HCT116 (cell line): Measurements from ENCODE around the gene PDE6B. TPM values are rescaled to one million over a fixed set of nuclear protein-coding genes. Genes with fewer than 3 reads are reported as not detected.

Experiments
- ATAC-seq: fragments of 200-7000 bp; cut with Tn5 transposase; 2 replicates; pipeline ENCODE4 v1.9.1; 2020; ENCODE audit warnings: mild to moderate bottlenecking, moderate library complexity
- BruUV-seq: library from RNA; stranded (reverse); fragments of 400-500 nt; replicated peaks from 2 replicates; lab custom pipeline; 2021; lab: Mats Ljungman, UMichigan
- CTCF ChIA-PET: fragments of 300-600 bp; sonication (Branson Sonifier 250); formaldehyde crosslinking; loops from one replicate; lab custom pipeline; 2021; ENCODE audit warnings: antibody characterized with exemption; lab: Charles Lee
- POLR2A ChIA-PET: fragments of 300-600, 350-600 bp; sonication (Branson Sonifier 250); formaldehyde crosslinking; loops from one replicate; lab custom pipeline; 2021; ENCODE audit warnings: antibody characterized with exemption; lab: Charles Lee
- RAD21 ChIA-PET, 2 experiments: fragments of 300-600 bp; sonication (Branson Sonifier 250); formaldehyde crosslinking; loops; one replicate each; lab custom pipeline; 2023; ENCODE audit warnings: low total read pairs in 2 of 2; ENCODE audit not compliant: uncharacterized antibody in 2 of 2, unreplicated experiment in 2 of 2, low non-redundant PET in 1 of 2; lab: Charles Lee
- DNase-seq: peaks from one replicate; pipeline ENCODE4 v3.0.0-alpha.2; 2010; ENCODE audit warnings: low read depth, low spot score
- H2AFZ ChIP-seq: fragments of 200-600 bp; shearing (Covaris generic), sonication (generic); 2 replicates; pipeline ENCODE4 v1.6.1; 2017; ENCODE audit warnings: low read depth, mixed run types, mixed read lengths, antibody characterized with exemption, low read length; ENCODE audit not compliant: poor library complexity, severe bottlenecking
- H3K27ac ChIP-seq: 2 replicates; pipeline ENCODE4 v1.5.1; 2012; ENCODE audit warnings: low read depth, low read length
- H3K27me3 ChIP-seq: fragments of 200-600 bp; sonication (generic); 2 replicates; pipeline ENCODE4 v1.6.1; 2016; ENCODE audit warnings: mixed run types, low read length, mixed read lengths; ENCODE audit not compliant: insufficient read depth
- H3K36me3 ChIP-seq, 2 experiments: fragments of 200-500 bp in 1 of 2; fragments of 200-600 bp in 1 of 2; sonication (Bioruptor generic) in 1 of 2; sonication (generic) in 1 of 2; 2 replicates each; pipeline versions ENCODE4 v1.5.1 to v1.6.1; 2014 to 2016; ENCODE audit warnings: low read length in 2 of 2, inconsistent platforms in 1 of 2, mixed read lengths in 1 of 2, mixed run types in 1 of 2; ENCODE audit not compliant: insufficient read depth in 2 of 2, control insufficient read depth in 1 of 2
- H3K4me1 ChIP-seq, 2 experiments: fragments of 200-600 bp in 1 of 2; sonication (generic) in 1 of 2; 2 replicates each; pipeline versions ENCODE4 v1.5.1 to v1.6.1; 2012 to 2017; ENCODE audit warnings: low read length in 2 of 2, inconsistent platforms in 1 of 2, mild to moderate bottlenecking in 1 of 2, mixed read lengths in 1 of 2, mixed run types in 1 of 2, moderate library complexity in 1 of 2; ENCODE audit not compliant: insufficient read depth in 2 of 2, control insufficient read depth in 1 of 2
- H3K4me2 ChIP-seq: fragments of 200-600 bp; sonication (generic); 2 replicates; pipeline ENCODE4 v1.6.1; 2017; ENCODE audit warnings: mixed run types, low read length, mixed read lengths
- H3K4me3 ChIP-seq, 2 experiments: fragments of 200-600 bp in 1 of 2; sonication (generic) in 1 of 2; replicated peaks in 1 of 2; 2 replicates each; pipeline ENCODE4 v1.5.1; 2011 to 2016; ENCODE audit warnings: low read length in 2 of 2, control low read depth in 1 of 2, low read depth in 1 of 2, mild to moderate bottlenecking in 1 of 2, mixed read lengths in 1 of 2, mixed run types in 1 of 2
- H3K79me2 ChIP-seq: fragments of 200-600 bp; sonication (generic); 2 replicates; pipeline ENCODE4 v1.6.1; 2017; ENCODE audit warnings: mild to moderate bottlenecking, mixed run types, low read length, moderate library complexity, mixed read lengths; ENCODE audit not compliant: insufficient read depth
- H3K9ac ChIP-seq: fragments of 200-600 bp; sonication (generic); 2 replicates; pipeline ENCODE4 v1.6.1; 2016; ENCODE audit warnings: low read length, mixed read lengths
- H3K9me2 ChIP-seq: fragments of 200-600 bp; sonication (generic), shearing (Covaris generic); 2 replicates; pipeline ENCODE4 v1.6.1; 2017; ENCODE audit warnings: mixed run types, mild to moderate bottlenecking, moderate library complexity; ENCODE audit not compliant: insufficient read depth
- H3K9me3 ChIP-seq, 2 experiments: fragments of 200-500 bp in 1 of 2; fragments of 200-600 bp in 1 of 2; sonication (Bioruptor generic) in 1 of 2; sonication (generic) in 1 of 2; 2 replicates each; pipeline ENCODE4 v1.6.1; 2014 to 2017; ENCODE audit warnings: low read length in 2 of 2, mixed read lengths in 2 of 2, inconsistent platforms in 1 of 2, low read depth in 1 of 2, mild to moderate bottlenecking in 1 of 2, mixed run types in 1 of 2, moderate library complexity in 1 of 2; ENCODE audit not compliant: control insufficient read depth in 1 of 2, insufficient read depth in 1 of 2
- H4K20me1 ChIP-seq: fragments of 200-600 bp; sonication (generic), shearing (Covaris generic); 2 replicates; pipeline ENCODE4 v1.6.1; 2017; ENCODE audit warnings: mixed run types, mild to moderate bottlenecking, moderate library complexity; ENCODE audit not compliant: insufficient read depth
- CBX3 ChIP-seq: IDR thresholded peaks from 2 replicates; pipeline ENCODE4 v1.6.1; 2012; ENCODE audit warnings: low read depth
- CEBPB ChIP-seq: IDR thresholded peaks from 2 replicates; pipeline ENCODE4 v1.6.1; 2012; ENCODE audit warnings: low read depth
- EGR1 ChIP-seq: IDR thresholded peaks from 2 replicates; pipeline ENCODE4 v1.6.1; 2012; ENCODE audit warnings: low read depth
- FOSL1 ChIP-seq: IDR thresholded peaks from 2 replicates; pipeline ENCODE4 v1.6.1; 2012; ENCODE audit warnings: low read depth
- RAD21 ChIP-seq: IDR thresholded peaks from 2 replicates; pipeline ENCODE4 v1.6.1; 2012; ENCODE audit warnings: low read depth, mild to moderate bottlenecking
- SIN3A ChIP-seq: IDR thresholded peaks from 2 replicates; pipeline ENCODE4 v1.6.1; 2012; ENCODE audit warnings: low read depth
- YY1 ChIP-seq: IDR thresholded peaks from 2 replicates; pipeline ENCODE4 v1.6.1; 2011; ENCODE audit warnings: low read length, low read depth, moderate library complexity, mild to moderate bottlenecking; ENCODE audit not compliant: insufficient replicate concordance; ENCODE audit errors: extremely low read depth
- intact Hi-C: fragments of 100-400 bp; cut with micrococcal nuclease; formaldehyde crosslinking; loops from 2 replicates; pipeline ENCODE4 v1.10.0; 2022
- total RNA-seq: library from RNA; stranded (reverse); gene quantifications from one replicate; pipeline ENCODE4 v1.2.1, GENCODE V29; 2021; ENCODE audit not compliant: unreplicated experiment
- TF ChIP-seq, protein P1 (sequence below): IDR thresholded peaks from 2 replicates; pipeline ENCODE4 v1.6.1; 2012
- TF ChIP-seq, protein P2 (sequence below), 3 experiments: fragments of 200-600 bp in 1 of 3; sonication (generic) in 1 of 3; IDR thresholded peaks in 2 of 3; conservative IDR thresholded peaks in 1 of 3; 2 replicates each; pipeline ENCODE4 v1.5.1; 2012 to 2017; ENCODE audit warnings: low read depth in 2 of 3, low read length in 2 of 3, antibody characterized with exemption in 1 of 3, borderline replicate concordance in 1 of 3, control low read depth in 1 of 3, mild to moderate bottlenecking in 1 of 3, mixed read lengths in 1 of 3, mixed run types in 1 of 3, moderate library complexity in 1 of 3; ENCODE audit not compliant: insufficient read depth in 1 of 3

Gene PDE6B
- total RNA-seq, 1 experiment from 2014 or later: not detected

DNA sequence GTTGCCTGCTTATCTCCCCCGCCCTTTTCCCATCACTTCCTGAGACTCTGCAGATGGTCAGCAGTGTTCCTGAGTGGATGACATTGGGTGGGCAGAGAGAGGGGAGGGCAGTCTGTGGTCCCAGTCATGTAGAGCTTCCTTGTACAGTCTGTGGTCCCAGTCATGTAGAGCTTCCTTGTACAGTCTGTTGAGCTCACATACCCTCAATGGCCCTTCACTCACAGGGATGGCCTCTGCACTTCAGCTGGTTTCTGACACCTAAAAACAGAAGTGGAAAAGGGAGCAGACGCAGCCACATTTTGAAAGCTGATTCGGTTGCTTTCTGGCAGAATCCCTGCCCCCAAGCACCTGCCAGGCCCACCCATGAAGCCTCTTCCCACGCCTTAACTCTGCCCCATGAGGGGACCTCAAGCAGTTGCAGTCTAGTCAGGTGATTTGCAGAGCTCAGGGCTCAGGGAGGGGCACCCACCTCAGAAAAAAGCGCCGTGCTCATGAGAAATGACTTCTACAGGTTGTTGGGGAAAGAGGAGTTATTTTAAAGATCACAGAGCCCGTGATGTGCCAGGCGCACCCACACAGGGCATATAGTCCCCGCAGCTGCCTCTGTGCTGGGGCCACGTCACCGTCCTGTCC is 45.7 kb upstream of the PDE6B start (continued):
- TF ChIP-seq, protein P1, sequence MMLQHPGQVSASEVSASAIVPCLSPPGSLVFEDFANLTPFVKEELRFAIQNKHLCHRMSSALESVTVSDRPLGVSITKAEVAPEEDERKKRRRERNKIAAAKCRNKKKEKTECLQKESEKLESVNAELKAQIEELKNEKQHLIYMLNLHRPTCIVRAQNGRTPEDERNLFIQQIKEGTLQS: no peak
- TF ChIP-seq YY1 (no peak), FOSL1 (no peak), CBX3 (no peak), RAD21 (no peak), SIN3A (no peak), CEBPB (no peak), EGR1 (no peak)
- TF ChIP-seq, protein P2, sequence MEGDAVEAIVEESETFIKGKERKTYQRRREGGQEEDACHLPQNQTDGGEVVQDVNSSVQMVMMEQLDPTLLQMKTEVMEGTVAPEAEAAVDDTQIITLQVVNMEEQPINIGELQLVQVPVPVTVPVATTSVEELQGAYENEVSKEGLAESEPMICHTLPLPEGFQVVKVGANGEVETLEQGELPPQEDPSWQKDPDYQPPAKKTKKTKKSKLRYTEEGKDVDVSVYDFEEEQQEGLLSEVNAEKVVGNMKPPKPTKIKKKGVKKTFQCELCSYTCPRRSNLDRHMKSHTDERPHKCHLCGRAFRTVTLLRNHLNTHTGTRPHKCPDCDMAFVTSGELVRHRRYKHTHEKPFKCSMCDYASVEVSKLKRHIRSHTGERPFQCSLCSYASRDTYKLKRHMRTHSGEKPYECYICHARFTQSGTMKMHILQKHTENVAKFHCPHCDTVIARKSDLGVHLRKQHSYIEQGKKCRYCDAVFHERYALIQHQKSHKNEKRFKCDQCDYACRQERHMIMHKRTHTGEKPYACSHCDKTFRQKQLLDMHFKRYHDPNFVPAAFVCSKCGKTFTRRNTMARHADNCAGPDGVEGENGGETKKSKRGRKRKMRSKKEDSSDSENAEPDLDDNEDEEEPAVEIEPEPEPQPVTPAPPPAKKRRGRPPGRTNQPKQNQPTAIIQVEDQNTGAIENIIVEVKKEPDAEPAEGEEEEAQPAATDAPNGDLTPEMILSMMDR (IDR thresholded peaks at IDR 0.05 in 2 of 3, conservative IDR thresholded peaks at IDR 0.05 in 1 of 3; ENCODE audit: borderline replicate concordance in 1 of 3, insufficient read depth in 1 of 3, low read depth in 2 of 3, low read length in 2 of 3): no peak

- no peaks in the 10 kb centered on the region for H4K20me1 ChIP-seq
- POLR2A ChIA-PET: no interaction called here
- H3K9ac ChIP-seq: no peak overlapping the region
- no peak overlapping the region for H3K4me3 ChIP-seq
- H3K79me2 ChIP-seq: no peaks in the 10 kb centered on the region
- CTCF ChIA-PET: no interaction called here
- no TSS peak for BruUV-seq
- H3K4me1 ChIP-seq: no peaks in the 10 kb centered on the region
- RAD21 ChIA-PET: no interaction called here
- ATAC-seq: no peak
- H3K36me3 ChIP-seq: no peaks in the 10 kb centered on the region
- intact Hi-C loops: no loop called here
- H3K9me2 ChIP-seq: no peaks in the 10 kb centered on the region
- no peaks in the 10 kb centered on the region for H3K9me3 ChIP-seq
- H3K27me3 ChIP-seq: no peaks in the 10 kb centered on the region
- H2AFZ ChIP-seq: no peak overlapping the region
- no peak overlapping the region for H3K4me2 ChIP-seq
- TF ChIP-seq, protein P2 (IDR thresholded peaks at IDR 0.05 in 2 of 3, conservative IDR thresholded peaks at IDR 0.05 in 1 of 3; ENCODE audit: borderline replicate concordance in 1 of 3, insufficient read depth in 1 of 3, low read depth in 2 of 3, low read length in 2 of 3): no peak
- no peak overlapping the region for H3K27ac ChIP-seq
- no peak for DNase-seq
Measured at GRCh38 chr4:581181-581580, 44.2 kb upstream of the PDE6B start.
